ENCODE measurements around the gene PGA5.

- TF ChIP-seq, protein P1, sequence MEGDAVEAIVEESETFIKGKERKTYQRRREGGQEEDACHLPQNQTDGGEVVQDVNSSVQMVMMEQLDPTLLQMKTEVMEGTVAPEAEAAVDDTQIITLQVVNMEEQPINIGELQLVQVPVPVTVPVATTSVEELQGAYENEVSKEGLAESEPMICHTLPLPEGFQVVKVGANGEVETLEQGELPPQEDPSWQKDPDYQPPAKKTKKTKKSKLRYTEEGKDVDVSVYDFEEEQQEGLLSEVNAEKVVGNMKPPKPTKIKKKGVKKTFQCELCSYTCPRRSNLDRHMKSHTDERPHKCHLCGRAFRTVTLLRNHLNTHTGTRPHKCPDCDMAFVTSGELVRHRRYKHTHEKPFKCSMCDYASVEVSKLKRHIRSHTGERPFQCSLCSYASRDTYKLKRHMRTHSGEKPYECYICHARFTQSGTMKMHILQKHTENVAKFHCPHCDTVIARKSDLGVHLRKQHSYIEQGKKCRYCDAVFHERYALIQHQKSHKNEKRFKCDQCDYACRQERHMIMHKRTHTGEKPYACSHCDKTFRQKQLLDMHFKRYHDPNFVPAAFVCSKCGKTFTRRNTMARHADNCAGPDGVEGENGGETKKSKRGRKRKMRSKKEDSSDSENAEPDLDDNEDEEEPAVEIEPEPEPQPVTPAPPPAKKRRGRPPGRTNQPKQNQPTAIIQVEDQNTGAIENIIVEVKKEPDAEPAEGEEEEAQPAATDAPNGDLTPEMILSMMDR (conservative IDR thresholded peaks at IDR 0.05; ENCODE audit: low read depth in 2 of 2) = no peak
- TF ChIP-seq CREB1 (CRISPR knock-in tag; IDR thresholded peaks at IDR 0.05; ENCODE audit: low read depth) = no peak
- TF ChIP-seq EZH2phosphoT487 (IDR thresholded peaks at IDR 0.05; ENCODE audit: unreplicated experiment) = no peak
- no peak for TF ChIP-seq EZH2 (IDR thresholded peaks at IDR 0.05; ENCODE audit: low read depth, unreplicated experiment)
- TF ChIP-seq, protein P2, sequence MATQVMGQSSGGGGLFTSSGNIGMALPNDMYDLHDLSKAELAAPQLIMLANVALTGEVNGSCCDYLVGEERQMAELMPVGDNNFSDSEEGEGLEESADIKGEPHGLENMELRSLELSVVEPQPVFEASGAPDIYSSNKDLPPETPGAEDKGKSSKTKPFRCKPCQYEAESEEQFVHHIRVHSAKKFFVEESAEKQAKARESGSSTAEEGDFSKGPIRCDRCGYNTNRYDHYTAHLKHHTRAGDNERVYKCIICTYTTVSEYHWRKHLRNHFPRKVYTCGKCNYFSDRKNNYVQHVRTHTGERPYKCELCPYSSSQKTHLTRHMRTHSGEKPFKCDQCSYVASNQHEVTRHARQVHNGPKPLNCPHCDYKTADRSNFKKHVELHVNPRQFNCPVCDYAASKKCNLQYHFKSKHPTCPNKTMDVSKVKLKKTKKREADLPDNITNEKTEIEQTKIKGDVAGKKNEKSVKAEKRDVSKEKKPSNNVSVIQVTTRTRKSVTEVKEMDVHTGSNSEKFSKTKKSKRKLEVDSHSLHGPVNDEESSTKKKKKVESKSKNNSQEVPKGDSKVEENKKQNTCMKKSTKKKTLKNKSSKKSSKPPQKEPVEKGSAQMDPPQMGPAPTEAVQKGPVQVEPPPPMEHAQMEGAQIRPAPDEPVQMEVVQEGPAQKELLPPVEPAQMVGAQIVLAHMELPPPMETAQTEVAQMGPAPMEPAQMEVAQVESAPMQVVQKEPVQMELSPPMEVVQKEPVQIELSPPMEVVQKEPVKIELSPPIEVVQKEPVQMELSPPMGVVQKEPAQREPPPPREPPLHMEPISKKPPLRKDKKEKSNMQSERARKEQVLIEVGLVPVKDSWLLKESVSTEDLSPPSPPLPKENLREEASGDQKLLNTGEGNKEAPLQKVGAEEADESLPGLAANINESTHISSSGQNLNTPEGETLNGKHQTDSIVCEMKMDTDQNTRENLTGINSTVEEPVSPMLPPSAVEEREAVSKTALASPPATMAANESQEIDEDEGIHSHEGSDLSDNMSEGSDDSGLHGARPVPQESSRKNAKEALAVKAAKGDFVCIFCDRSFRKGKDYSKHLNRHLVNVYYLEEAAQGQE (IDR thresholded peaks at IDR 0.05; ENCODE audit: unreplicated experiment) = no peak
These were observed 31.8 kb downstream of the PGA5 start for GRCh38 chr11:61272731-61273130.
